Ascending aorta (tissue), 2 donors: ENCODE data around the gene ATP2B2. TPM values are rescaled to one million over a fixed set of nuclear protein-coding genes. Genes with fewer than 3 reads are reported as not detected.

Source experiments
- DNase-seq, 2 donors: peaks; one replicate each; pipeline ENCODE4 v3.0.0-alpha.2; 2019; ENCODE audit warnings: low spot score in 2 of 2
- H3K27ac ChIP-seq, 2 donors: fragments of 200-600 bp; sonication (generic); one replicate each; pipeline ENCODE4 v1.5.1; 2016 to 2017; ENCODE audit warnings: mild to moderate bottlenecking in 1 of 2
- H3K27me3 ChIP-seq: fragments of 200-600 bp; sonication (generic); one replicate; pipeline ENCODE4 v1.5.1; 2017
- H3K36me3 ChIP-seq, 2 donors: fragments of 200-600 bp; sonication (generic); one replicate each; pipeline ENCODE4 v1.5.1; 2016
- H3K4me1 ChIP-seq, 2 donors: fragments of 200-600 bp; sonication (generic); one replicate each; pipeline ENCODE4 v1.5.1; 2016 to 2017; ENCODE audit warnings: mild to moderate bottlenecking in 1 of 2
- H3K4me3 ChIP-seq, 2 donors: fragments of 200-600 bp; sonication (generic); one replicate each; pipeline ENCODE4 v1.5.1; 2016 to 2017; ENCODE audit warnings: mild to moderate bottlenecking in 1 of 2
- H3K9me3 ChIP-seq, 2 donors: fragments of 200-600 bp; sonication (generic); one replicate each; pipeline ENCODE4 v1.5.1; 2016
- CTCF ChIP-seq, 3 experiments: fragments of 200-600 bp in 2 of 3; fragments of 450-650 bp in 1 of 3; sonication (generic) in 2 of 3; IDR thresholded peaks; one replicate each; pipeline ENCODE4 v1.5.1; 2016 to 2019; ENCODE audit warnings: antibody characterized with exemption in 3 of 3, mild to moderate bottlenecking in 1 of 3, moderate library complexity in 1 of 3
- intact Hi-C: fragments of 100-400 bp; cut with DNase I; formaldehyde crosslinking; loops from one replicate; pipeline ENCODE4 v1.15.1; 2023
- total RNA-seq: library from RNA; depleted of rRNA; stranded (reverse); fragments of >200 nt; gene quantifications from one replicate; pipeline ENCODE4 v1.1.0, GENCODE V29; 2016

Gene ATP2B2
- total RNA-seq, 1 donor from 2014 or later = not detected

GRCh38 chr3:10338591-10339353 lies 166.6 kb downstream of the ATP2B2 start:
- Histone ChIP-seq H3K4me1 (no peaks in the 10 kb centered on the region), H3K27me3 (no peaks in the 10 kb centered on the region), H3K4me3 (no peak overlapping the region), H3K9me3 (no peaks in the 10 kb centered on the region), H3K27ac (no peak overlapping the region), H3K36me3 (no peaks in the 10 kb centered on the region)
- DNase-seq = no peak
- intact Hi-C loops = no loop called here
- TF ChIP-seq CTCF (IDR thresholded peaks at IDR 0.05) = no peak

GRCh38 chr3:10338164-10338470 lies 167.3 kb downstream of the ATP2B2 start:
- Histone ChIP-seq H3K27ac (no peak overlapping the region), H3K4me3 (no peak overlapping the region), H3K36me3 (no peaks in the 10 kb centered on the region), H3K9me3 (no peaks in the 10 kb centered on the region), H3K4me1 (no peaks in the 10 kb centered on the region), H3K27me3 (no peaks in the 10 kb centered on the region)
- DNase-seq = no peak
- TF ChIP-seq CTCF (IDR thresholded peaks at IDR 0.05) = no peak
- intact Hi-C loops = no loop called here

GRCh38 chr3:10337323-10338163 lies 167.8 kb downstream of the ATP2B2 start:
- no peaks in the 10 kb centered on the region for H3K36me3 ChIP-seq
- no peak overlapping the region for H3K27ac ChIP-seq
- no peaks in the 10 kb centered on the region for H3K27me3 ChIP-seq
- no peaks in the 10 kb centered on the region for H3K4me1 ChIP-seq
- DNase-seq = no peak
- TF ChIP-seq CTCF (IDR thresholded peaks at IDR 0.05) = no peak
- no peaks in the 10 kb centered on the region for H3K9me3 ChIP-seq
- H3K4me3 ChIP-seq = no peak overlapping the region
- intact Hi-C loops = no loop called here

DNA sequence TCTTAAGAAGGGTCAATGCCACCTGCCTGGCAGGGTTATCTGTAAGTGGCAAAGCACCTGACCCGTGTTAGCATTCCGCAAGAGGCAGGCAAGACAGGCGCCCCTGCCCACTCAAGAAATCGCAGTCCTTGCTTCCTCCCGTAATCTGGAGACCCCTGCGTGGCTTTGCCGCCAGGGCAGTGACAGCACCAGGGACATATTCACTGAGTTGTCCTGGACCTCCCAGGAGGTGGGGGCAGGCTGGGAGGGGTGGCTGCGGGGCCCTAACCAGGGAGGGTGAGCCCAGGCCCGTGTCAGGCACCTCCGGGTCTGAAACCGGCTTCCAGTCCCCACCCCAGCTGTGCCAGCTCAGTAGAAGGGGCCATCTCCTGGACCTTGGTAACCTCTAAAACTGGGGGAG lies 168.6 kb downstream of the ATP2B2 start:
- no peak overlapping the region for H3K27ac ChIP-seq
- intact Hi-C loops = no loop called here

More for the DNA sequence above, 168.6 kb downstream of the ATP2B2 start:
- Histone ChIP-seq H3K36me3 (no peaks in the 10 kb centered on the region), H3K4me3 (no peak overlapping the region), H3K27me3 (no peaks in the 10 kb centered on the region), H3K9me3 (no peaks in the 10 kb centered on the region), H3K4me1 (no peaks in the 10 kb centered on the region)
- no peak for TF ChIP-seq CTCF (IDR thresholded peaks at IDR 0.05)
- DNase-seq = no peak
